HEK293T (cell line): ENCODE measurements around the gene GPR65.
A peak's percentile ranks its signal among the peaks of the same experiment; 100 is the strongest.

Experiments used
- CTCF ChIA-PET: fragments of 350-600 bp; formaldehyde crosslinking; extraction: SDS; loops from one replicate; lab custom pipeline; 2021; ENCODE audit warnings: antibody characterized with exemption, inconsistent platforms; lab: Yijun Ruan, JAX
- POLR2A ChIA-PET: fragments of 350-600 bp; formaldehyde crosslinking; extraction: SDS; loops from one replicate; lab custom pipeline; 2020; ENCODE audit warnings: antibody characterized with exemption, inconsistent platforms; lab: Yijun Ruan, JAX
- DNase-seq: peaks from one replicate; pipeline ENCODE4 v3.0.0; 2012; ENCODE audit warnings: mixed read lengths; ENCODE audit errors: extremely low spot score
- ARNT ChIP-seq: fragments of 450-650 bp; IDR thresholded peaks from 2 replicates; pipeline ENCODE4 v1.6.1; 2017; ENCODE audit warnings: mild to moderate bottlenecking
- BHLHE40 ChIP-seq: fragments of 450-650 bp; IDR thresholded peaks from 2 replicates; pipeline ENCODE4 v1.6.1; 2016; ENCODE audit warnings: mild to moderate bottlenecking, moderate library complexity, borderline replicate concordance
- CTBP1 ChIP-seq: fragments of 450-650 bp; IDR thresholded peaks from 2 replicates; pipeline ENCODE4 v1.6.1; 2016; ENCODE audit warnings: borderline replicate concordance
- ELF4 ChIP-seq: fragments of 450-650 bp; IDR thresholded peaks from 2 replicates; pipeline ENCODE4 v1.6.1; 2017; ENCODE audit warnings: antibody characterized with exemption
- FOXA1 ChIP-seq: fragments of 450-650 bp; IDR thresholded peaks from 2 replicates; pipeline ENCODE4 v1.6.1; 2016; ENCODE audit warnings: mild to moderate bottlenecking
- FOXK2 ChIP-seq: fragments of 450-650 bp; IDR thresholded peaks from 2 replicates; pipeline ENCODE4 v1.6.1; 2016; ENCODE audit warnings: mild to moderate bottlenecking
- FOXM1 ChIP-seq: fragments of 450-650 bp; IDR thresholded peaks from 2 replicates; pipeline ENCODE4 v1.6.1; 2017; ENCODE audit warnings: mild to moderate bottlenecking, borderline replicate concordance
- HDGF ChIP-seq: fragments of 450-650 bp; IDR thresholded peaks from 2 replicates; pipeline ENCODE4 v1.6.1; 2017; ENCODE audit warnings: antibody characterized with exemption, borderline replicate concordance
- L3MBTL2 ChIP-seq: fragments of 450-650 bp; conservative IDR thresholded peaks from 2 replicates; pipeline ENCODE4 v1.6.1; 2016; ENCODE audit warnings: mild to moderate bottlenecking
- LEF1 ChIP-seq: fragments of 450-650 bp; IDR thresholded peaks from 2 replicates; pipeline ENCODE4 v1.6.1; 2017; ENCODE audit warnings: mild to moderate bottlenecking, borderline replicate concordance
- NFRKB ChIP-seq: fragments of 450-650 bp; IDR thresholded peaks from 2 replicates; pipeline ENCODE4 v1.6.1; 2016; ENCODE audit warnings: mild to moderate bottlenecking, moderate library complexity
- SP1 ChIP-seq: fragments of 450-650 bp; IDR thresholded peaks from 2 replicates; pipeline ENCODE4 v1.6.1; 2017
- SUZ12 ChIP-seq: fragments of 450-650 bp; IDR thresholded peaks from 2 replicates; pipeline ENCODE4 v1.6.1; 2016; ENCODE audit warnings: mild to moderate bottlenecking
- TARDBP ChIP-seq: fragments of 450-650 bp; IDR thresholded peaks from 2 replicates; pipeline ENCODE4 v1.6.1; 2016
- ZNF384 ChIP-seq: fragments of 450-650 bp; IDR thresholded peaks from 2 replicates; pipeline ENCODE4 v1.6.1; 2016
- TF ChIP-seq, protein P1 (sequence below): fragments of 450-650 bp; IDR thresholded peaks from 2 replicates; pipeline ENCODE4 v1.6.1; 2016

The GPR65 gene

DNA sequence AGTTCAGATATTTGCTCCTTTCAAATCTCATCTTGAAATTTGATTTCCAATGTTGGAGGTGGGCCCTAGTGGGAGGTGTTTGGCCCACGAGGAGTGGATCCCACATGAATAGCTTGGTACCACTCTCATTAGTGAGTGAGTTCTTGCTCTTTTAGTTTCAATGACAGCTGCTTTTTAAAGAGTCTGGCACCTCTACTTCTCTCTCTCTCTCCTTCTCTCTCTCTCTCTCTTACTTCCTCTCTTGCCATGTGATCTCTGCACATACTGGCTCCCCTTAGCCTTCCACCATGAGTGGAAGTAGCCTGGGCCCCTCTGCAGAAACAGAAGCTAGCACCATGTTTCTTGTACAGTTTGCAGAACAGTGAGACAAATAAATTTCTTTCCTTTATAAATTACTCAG is 25.1 kb downstream of the GPR65 start:
- ChIA-PET POLR2A (no interaction called here), CTCF (no interaction called here)
- DNase-seq = no peak
- TF ChIP-seq ARNT = no peak

DNA sequence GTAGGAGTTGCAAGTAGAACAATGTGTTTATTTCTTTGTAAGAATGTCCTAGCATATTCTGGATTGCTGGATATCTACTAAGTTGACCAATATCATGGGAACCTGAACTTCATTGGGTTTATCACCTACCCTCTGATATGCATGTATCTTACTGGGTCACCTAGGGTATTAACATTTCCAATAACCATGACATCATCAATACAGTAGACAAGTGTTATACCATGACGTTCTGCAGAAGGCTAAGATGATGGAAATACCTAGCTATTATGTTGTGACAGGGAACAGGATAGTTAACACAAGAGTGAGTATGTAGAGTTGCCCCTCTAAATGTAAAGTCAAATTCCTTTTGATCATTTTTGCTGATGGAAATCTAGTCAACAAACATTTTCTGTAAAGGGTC is 26.0 kb downstream of the GPR65 start:
- POLR2A ChIA-PET = no interaction called here
- CTCF ChIA-PET = no interaction called here
- TF ChIP-seq NFRKB (no peak), TARDBP (no peak), CTBP1 (no peak), L3MBTL2 (no peak), FOXK2 (no peak), FOXM1 (no peak), FOXA1 (no peak)
- no peak for DNase-seq

DNA sequence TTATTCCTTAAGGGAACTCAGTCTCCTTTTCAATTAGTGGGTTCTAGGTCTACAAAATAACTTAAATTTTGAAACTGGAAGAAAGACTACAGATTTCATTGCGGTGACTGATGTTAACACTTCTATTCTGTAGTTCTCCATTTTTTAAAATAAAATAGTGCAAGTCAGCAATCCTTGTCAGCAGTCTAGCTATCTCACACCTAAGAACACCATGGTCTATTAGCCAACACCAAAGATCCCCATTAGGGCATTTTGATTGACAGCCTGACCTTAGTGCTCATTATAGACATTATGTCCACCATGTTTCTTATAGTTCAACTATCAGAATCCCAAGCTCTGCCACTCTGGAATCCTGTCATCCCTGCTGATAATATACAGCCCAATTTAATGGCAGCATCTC is 27.4 kb downstream of the GPR65 start:
- ChIA-PET CTCF (no interaction called here), POLR2A (no interaction called here)
- TF ChIP-seq, protein P1, sequence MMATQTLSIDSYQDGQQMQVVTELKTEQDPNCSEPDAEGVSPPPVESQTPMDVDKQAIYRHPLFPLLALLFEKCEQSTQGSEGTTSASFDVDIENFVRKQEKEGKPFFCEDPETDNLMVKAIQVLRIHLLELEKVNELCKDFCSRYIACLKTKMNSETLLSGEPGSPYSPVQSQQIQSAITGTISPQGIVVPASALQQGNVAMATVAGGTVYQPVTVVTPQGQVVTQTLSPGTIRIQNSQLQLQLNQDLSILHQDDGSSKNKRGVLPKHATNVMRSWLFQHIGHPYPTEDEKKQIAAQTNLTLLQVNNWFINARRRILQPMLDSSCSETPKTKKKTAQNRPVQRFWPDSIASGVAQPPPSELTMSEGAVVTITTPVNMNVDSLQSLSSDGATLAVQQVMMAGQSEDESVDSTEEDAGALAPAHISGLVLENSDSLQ = 0 out of 2 replicates have a peak, but pooled peaks have one; percentile 13
- TF ChIP-seq FOXA1 = no peak
- no peak for DNase-seq

DNA sequence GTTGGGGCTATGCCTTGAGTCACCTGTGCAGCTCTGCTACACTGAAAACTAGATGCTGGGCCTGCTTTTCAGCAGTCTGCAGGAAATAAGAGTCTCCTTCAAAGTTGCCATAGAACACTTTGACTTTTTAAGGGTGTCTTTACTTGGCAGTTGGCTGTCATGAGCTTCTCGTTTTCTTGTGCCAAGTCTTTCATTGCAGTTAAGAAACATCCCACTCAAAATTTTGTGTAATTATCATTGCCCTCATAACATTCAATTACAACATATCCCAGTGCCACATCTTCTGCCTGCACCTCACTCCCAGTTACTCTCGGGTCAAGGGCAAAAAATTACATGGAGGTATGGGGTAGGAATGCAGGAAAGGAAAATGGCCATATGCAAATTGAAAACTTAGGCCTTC is 29.1 kb downstream of the GPR65 start:
- TF ChIP-seq BHLHE40 (no peak), SUZ12 (no peak), ZNF384 (no peak), HDGF (no peak), CTBP1 (no peak), TARDBP (no peak), NFRKB (no peak), ARNT (no peak), FOXA1 (no peak), ELF4 (no peak), LEF1 (no peak)
- TF ChIP-seq, protein P1 = no peak
- POLR2A ChIA-PET = no interaction called here
- no peak for DNase-seq
- CTCF ChIA-PET = no interaction called here

DNA sequence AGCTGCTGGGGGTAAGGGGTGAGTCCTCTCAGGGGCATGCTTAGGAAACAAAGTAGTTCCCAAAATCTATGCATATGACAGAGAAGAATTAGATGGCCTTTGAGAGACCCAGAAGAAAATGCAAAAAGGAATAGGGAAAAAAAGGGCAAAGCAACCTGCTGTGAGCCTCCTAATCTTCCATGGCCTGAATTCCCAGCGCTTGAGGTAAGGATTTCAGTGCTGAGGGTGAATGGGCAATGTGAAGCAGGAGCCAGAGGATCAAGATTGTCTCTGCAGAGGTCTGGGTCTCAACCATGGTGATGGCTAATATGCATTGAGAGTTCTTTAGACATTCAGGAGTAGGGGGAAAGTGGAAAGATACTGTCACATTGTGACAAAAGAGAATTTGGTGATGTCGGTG is 31.5 kb downstream of the GPR65 start:
- CTCF ChIA-PET = no interaction called here
- POLR2A ChIA-PET = no interaction called here

DNA sequence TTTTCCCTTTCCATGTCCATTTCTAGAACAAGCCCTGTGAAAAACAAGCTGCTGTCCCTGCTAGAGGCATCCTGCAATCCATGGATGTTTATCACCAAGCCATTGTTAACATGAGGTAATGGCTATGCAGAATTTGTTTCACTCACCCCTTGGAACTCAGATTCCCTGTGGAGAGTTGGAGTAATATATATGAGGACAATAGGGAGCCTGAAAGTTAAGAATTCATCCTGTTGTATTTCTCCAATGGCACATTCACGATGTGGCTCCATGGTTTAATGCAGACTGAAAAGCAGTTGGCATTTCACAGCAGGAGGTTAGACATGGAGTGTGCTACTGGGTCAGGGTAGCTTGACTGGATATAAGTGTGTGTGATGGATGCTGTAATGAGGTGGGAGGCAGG is 32.4 kb downstream of the GPR65 start:
- DNase-seq = no peak
- ChIA-PET CTCF (no interaction called here), POLR2A (no interaction called here)
- TF ChIP-seq TARDBP (no peak), FOXM1 (no peak), FOXA1 (no peak), LEF1 (no peak), FOXK2 (no peak), HDGF (no peak), SUZ12 (no peak), ARNT (no peak), L3MBTL2 (no peak), NFRKB (no peak), SP1 (no peak), ELF4 (no peak), CTBP1 (no peak), ZNF384 (no peak), BHLHE40 (no peak)
- TF ChIP-seq, protein P1 = no peak

More for the DNA sequence above, 31.5 kb downstream of the GPR65 start:
- TF ChIP-seq CTBP1 (no peak), HDGF (no peak), SUZ12 (no peak), FOXA1 (no peak), TARDBP (no peak), FOXK2 (no peak)
- no peak for DNase-seq

DNA sequence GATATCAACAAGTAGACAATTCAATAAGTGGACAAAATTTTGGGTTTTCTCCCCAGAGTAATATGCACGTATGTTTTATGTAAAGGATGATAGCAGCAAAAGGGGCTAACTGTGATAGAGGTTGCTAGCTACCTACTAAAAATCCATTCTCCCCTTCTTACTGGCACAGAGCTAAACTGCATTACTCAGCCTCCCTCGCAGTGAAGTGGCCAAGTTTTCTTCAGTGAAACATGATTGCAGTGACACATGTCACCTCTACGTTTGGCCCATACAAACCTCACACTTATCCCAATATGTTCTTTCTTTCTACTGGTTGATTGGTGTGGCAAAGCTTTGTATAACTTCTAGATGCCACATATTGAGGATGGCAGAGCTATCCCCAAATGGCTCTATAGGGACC is 34.3 kb downstream of the GPR65 start:
- CTCF ChIA-PET = no interaction called here
- TF ChIP-seq FOXM1 (no peak), SUZ12 (no peak), SP1 (no peak), BHLHE40 (no peak)
- TF ChIP-seq, protein P1 = no peak
- POLR2A ChIA-PET = no interaction called here

More for the DNA sequence above, 34.3 kb downstream of the GPR65 start:
- DNase-seq = no peak
